Measurements from ENCODE around the gene TBX5. TPM values are rescaled to one million over a fixed set of nuclear protein-coding genes. Genes with fewer than 3 reads are reported as not detected.

Gene TBX5
- total RNA-seq, 1 donor from 2014 or later, result not detected

GRCh38 chr12:114400925-114401324 is 5.0 kb downstream of the TBX5 start:
- peaks cover 54% of the 10 kb centered on the region for H3K27me3 ChIP-seq (ENCODE audit: control insufficient read depth, insufficient read depth, low read length)

GRCh38 chr12:114400361-114400811 is 5.6 kb downstream of the TBX5 start:
- Histone ChIP-seq H3K4me3 (ENCODE audit: low read depth, low read length) (no peak overlapping the region), H3K36me3 (ENCODE audit: control insufficient read depth, insufficient read depth, low read length) (no peaks in the 10 kb centered on the region), H3K27me3 (ENCODE audit: control insufficient read depth, insufficient read depth, low read length) (peaks cover 57% of the 10 kb centered on the region)
- DNase-seq (ENCODE audit: low read depth), result no peak
- FAIRE-seq, result no peak
- TF ChIP-seq, protein P1, sequence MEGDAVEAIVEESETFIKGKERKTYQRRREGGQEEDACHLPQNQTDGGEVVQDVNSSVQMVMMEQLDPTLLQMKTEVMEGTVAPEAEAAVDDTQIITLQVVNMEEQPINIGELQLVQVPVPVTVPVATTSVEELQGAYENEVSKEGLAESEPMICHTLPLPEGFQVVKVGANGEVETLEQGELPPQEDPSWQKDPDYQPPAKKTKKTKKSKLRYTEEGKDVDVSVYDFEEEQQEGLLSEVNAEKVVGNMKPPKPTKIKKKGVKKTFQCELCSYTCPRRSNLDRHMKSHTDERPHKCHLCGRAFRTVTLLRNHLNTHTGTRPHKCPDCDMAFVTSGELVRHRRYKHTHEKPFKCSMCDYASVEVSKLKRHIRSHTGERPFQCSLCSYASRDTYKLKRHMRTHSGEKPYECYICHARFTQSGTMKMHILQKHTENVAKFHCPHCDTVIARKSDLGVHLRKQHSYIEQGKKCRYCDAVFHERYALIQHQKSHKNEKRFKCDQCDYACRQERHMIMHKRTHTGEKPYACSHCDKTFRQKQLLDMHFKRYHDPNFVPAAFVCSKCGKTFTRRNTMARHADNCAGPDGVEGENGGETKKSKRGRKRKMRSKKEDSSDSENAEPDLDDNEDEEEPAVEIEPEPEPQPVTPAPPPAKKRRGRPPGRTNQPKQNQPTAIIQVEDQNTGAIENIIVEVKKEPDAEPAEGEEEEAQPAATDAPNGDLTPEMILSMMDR (IDR thresholded peaks at IDR 0.05; ENCODE audit: insufficient read depth, low read length, severe bottlenecking), result no peak

More at GRCh38 chr12:114400925-114401324, 5.0 kb downstream of the TBX5 start:
- TF ChIP-seq, protein P1 (IDR thresholded peaks at IDR 0.05; ENCODE audit: insufficient read depth, low read length, severe bottlenecking), result no peak
- Histone ChIP-seq H3K4me3 (ENCODE audit: low read depth, low read length) (no peak overlapping the region), H3K36me3 (ENCODE audit: control insufficient read depth, insufficient read depth, low read length) (no peaks in the 10 kb centered on the region)
- no peak for FAIRE-seq
- no peak for DNase-seq (ENCODE audit: low read depth)

DNA sequence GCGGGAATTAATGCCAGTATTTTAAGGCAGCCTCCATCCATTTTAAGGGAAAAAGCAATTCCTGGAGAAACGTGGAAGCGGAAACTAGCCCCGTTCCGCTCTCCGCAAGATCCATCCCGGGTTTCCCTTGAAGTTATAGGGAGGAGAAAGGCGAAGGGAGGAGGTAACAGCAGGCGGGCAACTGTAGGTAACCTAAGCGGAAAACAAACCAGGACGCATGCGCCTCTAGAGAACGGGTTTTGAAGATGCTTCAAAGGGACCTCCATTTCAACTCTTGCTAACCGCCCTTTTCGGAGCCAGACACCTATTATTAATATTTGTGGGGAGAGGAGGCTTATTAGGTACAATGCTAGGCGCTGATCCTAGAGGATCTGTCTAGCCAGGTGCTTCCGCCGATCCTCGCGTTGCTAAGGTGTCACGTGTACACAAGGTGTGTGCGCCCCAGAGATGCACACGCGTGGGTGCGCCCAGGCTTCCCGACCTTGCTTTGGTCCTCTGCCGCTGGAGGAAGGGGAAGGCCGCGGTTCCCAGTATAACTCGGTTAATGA is 6.2 kb downstream of the TBX5 start:
- TF ChIP-seq, protein P1 (IDR thresholded peaks at IDR 0.05; ENCODE audit: insufficient read depth, low read length, severe bottlenecking), result no peak
- DNase-seq (ENCODE audit: low read depth) (no peak), FAIRE-seq (no peak)
- Histone ChIP-seq H3K27me3 (ENCODE audit: control insufficient read depth, insufficient read depth, low read length) (peaks cover 55% of the 10 kb centered on the region), H3K4me3 (ENCODE audit: low read depth, low read length) (no peak overlapping the region), H3K36me3 (ENCODE audit: control insufficient read depth, insufficient read depth, low read length) (no peaks in the 10 kb centered on the region)

GRCh38 chr12:114397978-114398881 is 7.7 kb downstream of the TBX5 start:
- no peaks in the 10 kb centered on the region for H3K36me3 ChIP-seq (ENCODE audit: control insufficient read depth, insufficient read depth, low read length)
- H3K27me3 ChIP-seq (ENCODE audit: control insufficient read depth, insufficient read depth, low read length), result peaks cover 47% of the 10 kb centered on the region
- H3K4me3 ChIP-seq (ENCODE audit: low read depth, low read length), result no peak overlapping the region
- FAIRE-seq (no peak), DNase-seq (ENCODE audit: low read depth) (no peak)
- TF ChIP-seq, protein P1 (IDR thresholded peaks at IDR 0.05; ENCODE audit: insufficient read depth, low read length, severe bottlenecking), result no peak

- DNase-seq (ENCODE audit: low read depth), result no peak
- TF ChIP-seq, protein P1 (IDR thresholded peaks at IDR 0.05; ENCODE audit: insufficient read depth, low read length, severe bottlenecking), result no peak
- H3K36me3 ChIP-seq (ENCODE audit: control insufficient read depth, insufficient read depth, low read length), result no peaks in the 10 kb centered on the region
- FAIRE-seq, result no peak
- H3K4me3 ChIP-seq (ENCODE audit: low read depth, low read length), result no peak overlapping the region
- peaks cover 44% of the 10 kb centered on the region for H3K27me3 ChIP-seq (ENCODE audit: control insufficient read depth, insufficient read depth, low read length)
These were observed 8.8 kb downstream of the TBX5 start for GRCh38 chr12:114396869-114397719.

Data from bronchial epithelial cell (primary cell).